HG02610 (cell line): Measurements from ENCODE around the gene ZNF513.

ENCODE experiments used
- ATAC-seq: cut with Tn5 transposase; IDR thresholded peaks from one replicate; pipeline ENCODE4 v1.9.1; 2021; ENCODE audit warnings: mild to moderate bottlenecking, moderate library complexity; ENCODE audit not compliant: unreplicated experiment

ZNF513 gene

GRCh38 chr2:27390822-27391679, 10.5 kb upstream of the ZNF513 start:
- no peak for ATAC-seq

GRCh38 chr2:27381577-27382181, 1.1 kb upstream of the ZNF513 start:
- ATAC-seq, result no peak

- ATAC-seq, result no peak
Observed at GRCh38 chr2:27379836-27380625, 503 bp downstream of the ZNF513 start.

GRCh38 chr2:27379383-27379835, 1.1 kb downstream of the ZNF513 start:
- ATAC-seq, result no peak

- no peak for ATAC-seq
Observed at GRCh38 chr2:27378809-27379290, 1.7 kb downstream of the ZNF513 start.

- ATAC-seq, result no peak
Observed at GRCh38 chr2:27378096-27378808, 2.3 kb downstream of the ZNF513 start.

- no peak for ATAC-seq
Observed at GRCh38 chr2:27377618-27378095, 2.9 kb downstream of the ZNF513 start.

GRCh38 chr2:27376866-27377617, 3.5 kb downstream of the ZNF513 start:
- ATAC-seq, result no peak

- no peak for ATAC-seq
Observed at GRCh38 chr2:27376151-27376865, 4.2 kb downstream of the ZNF513 start.

- no peak for ATAC-seq
Observed at GRCh38 chr2:27375513-27376099, 4.9 kb downstream of the ZNF513 start.

GRCh38 chr2:27373567-27373966, 7.0 kb downstream of the ZNF513 start:
- ATAC-seq, result no peak

GRCh38 chr2:27372937-27373336, 7.6 kb downstream of the ZNF513 start:
- ATAC-seq, result no peak

GRCh38 chr2:27370816-27371620, 9.5 kb downstream of the ZNF513 start:
- ATAC-seq, result peak; percentile 16

- ATAC-seq, result peak; percentile 92
Observed at GRCh38 chr2:27370026-27370815, 10.3 kb downstream of the ZNF513 start, which contains the start of the genes EIF2B4 and SNX17. TSS of gene EIF2B4 (minus strand) at chr2:27370338. CDS start at chr2:27370314, 24 bp downstream. TSS of gene SNX17 (plus strand) at chr2:27370616. CDS start at chr2:27370744, 128 bp downstream.

GRCh38 chr2:27369471-27370025, 11.0 kb downstream of the ZNF513 start:
- ATAC-seq, result peak; percentile 11

- no peak for ATAC-seq
Observed at GRCh38 chr2:27363933-27364332, 16.6 kb downstream of the ZNF513 start.
